Measurements from ENCODE around the gene ABCC8. TPM values are rescaled to one million over a fixed set of nuclear protein-coding genes. Genes with fewer than 3 reads are reported as not detected.

Gene ABCC8
- total RNA-seq, 2 experiments from 2014 or later, result not detected

DNA sequence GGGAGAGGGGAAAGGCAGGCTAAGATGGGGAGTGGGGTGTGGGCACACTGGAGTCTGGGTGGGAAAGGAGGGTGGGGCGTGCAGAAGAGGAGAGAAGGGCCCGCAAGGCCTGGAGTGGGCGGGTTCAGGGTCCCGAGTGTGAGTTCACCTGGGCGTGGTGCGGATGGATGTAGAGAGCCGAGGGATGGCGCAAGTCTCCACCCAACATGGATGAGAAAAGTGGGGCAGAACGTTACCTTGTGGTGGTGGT lies 364 bp upstream of the ABCC8 start:
- CTCF ChIA-PET, result interaction anchor here (0.6 to 1.2 kb wide), 2 partner anchors 13 to 334 kb away, joined by 3 read pairs; no protein-coding TSS in a partner anchor
- no peaks in the 10 kb centered on the region for H3K36me3 Mint-ChIP-seq (ENCODE audit: low read depth)
- POLR2A ChIA-PET, result no interaction called here
- no peak overlapping the region for H3K27ac Mint-ChIP-seq
- peaks cover 82% of the 10 kb centered on the region for H3K27me3 Mint-ChIP-seq
- peaks cover 2% of the 10 kb centered on the region for H3K4me1 Mint-ChIP-seq
- no peak for DNase-seq
- H3K4me3 Mint-ChIP-seq, result no peak overlapping the region
- no peaks in the 10 kb centered on the region for H3K9me3 Mint-ChIP-seq

DNA sequence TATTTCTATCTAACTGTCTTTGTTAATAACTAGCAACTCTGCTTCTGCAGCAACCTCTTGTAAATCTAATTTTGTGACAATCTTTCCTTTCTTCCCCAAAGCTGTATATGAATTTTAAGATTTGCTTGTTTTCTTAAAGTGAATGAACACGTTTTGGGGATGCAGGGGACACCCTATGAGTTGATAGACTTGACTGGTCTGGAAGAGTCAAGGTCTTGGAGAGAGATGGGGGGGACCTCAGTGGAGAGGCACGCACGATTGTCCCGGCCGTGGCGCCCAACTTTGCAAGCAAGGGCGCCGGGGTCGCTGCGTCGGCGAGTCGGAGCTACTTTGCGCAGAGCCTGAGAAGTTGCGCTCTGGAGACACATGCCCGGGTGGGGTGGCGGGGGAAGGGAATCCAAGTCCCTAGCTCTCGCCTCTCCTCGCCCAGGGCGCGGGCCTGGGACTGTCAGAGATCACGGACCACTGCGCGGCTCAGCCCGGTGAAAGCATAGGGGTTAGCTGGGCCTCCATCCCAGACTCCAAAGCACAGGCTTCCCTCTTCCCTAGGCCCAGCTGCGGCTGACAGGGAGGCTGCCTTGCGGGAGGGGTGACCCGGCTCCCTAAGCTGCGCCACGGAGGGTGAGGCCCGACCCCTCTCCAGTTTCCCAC lies 854 bp downstream of the ABCC8 start:
- no peaks in the 10 kb centered on the region for H3K9me3 Mint-ChIP-seq
- no peak overlapping the region for H3K27ac Mint-ChIP-seq
- no peaks in the 10 kb centered on the region for H3K36me3 Mint-ChIP-seq (ENCODE audit: low read depth)
- H3K27me3 Mint-ChIP-seq, result peaks cover 87% of the 10 kb centered on the region
- H3K4me3 Mint-ChIP-seq, result no peak overlapping the region
- no peak for DNase-seq
- peaks cover 2% of the 10 kb centered on the region for H3K4me1 Mint-ChIP-seq
- POLR2A ChIA-PET, result no interaction called here
- CTCF ChIA-PET, result interaction anchor here (1.3 kb wide), 1 partner anchor 15 kb away, joined by 3 read pairs; no protein-coding TSS in a partner anchor

DNA sequence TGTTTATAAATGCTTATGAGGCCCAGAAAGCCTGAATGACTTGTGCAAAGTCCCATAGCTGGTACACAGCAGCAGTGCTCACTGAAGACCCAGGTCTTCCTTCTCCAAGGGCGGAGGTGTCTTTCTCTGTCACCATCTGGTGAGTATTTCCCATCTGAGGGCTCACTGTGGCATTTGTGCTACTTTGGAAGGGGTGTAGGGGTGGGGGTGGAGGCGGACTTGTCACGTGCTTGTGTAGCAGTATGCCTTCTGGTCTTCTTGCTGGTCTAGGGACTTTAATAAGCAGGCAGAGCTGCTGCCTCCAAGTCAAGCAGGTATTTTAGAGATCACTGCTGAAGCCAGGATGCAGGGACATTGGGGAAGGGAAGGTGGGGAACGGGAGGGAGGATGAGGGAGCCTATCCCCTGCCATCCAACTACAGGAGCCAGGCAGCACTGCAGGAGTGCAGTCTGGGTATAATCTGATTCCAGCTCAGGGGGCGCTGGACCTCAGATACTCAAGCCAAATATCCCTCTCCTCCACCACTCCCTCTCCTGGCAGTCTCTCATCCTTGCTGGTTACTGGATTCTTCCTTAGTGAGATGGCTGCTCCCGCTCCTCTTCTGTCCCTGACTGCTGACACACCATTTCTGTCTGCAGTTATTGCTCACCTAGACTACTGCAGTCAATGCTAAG lies 3.4 kb downstream of the ABCC8 start:
- peaks cover 62% of the 10 kb centered on the region for H3K27me3 Mint-ChIP-seq
- ChIA-PET CTCF (interaction anchor here (1.1 kb wide), 1 partner anchor 16 kb away, joined by 3 read pairs; no protein-coding TSS in a partner anchor), POLR2A (no interaction called here)
- no peak for DNase-seq
- no peaks in the 10 kb centered on the region for H3K36me3 Mint-ChIP-seq (ENCODE audit: low read depth)
- H3K4me1 Mint-ChIP-seq, result peaks cover 2% of the 10 kb centered on the region
- no peaks in the 10 kb centered on the region for H3K9me3 Mint-ChIP-seq
- H3K4me3 Mint-ChIP-seq, result no peak overlapping the region
- H3K27ac Mint-ChIP-seq, result no peak overlapping the region

DNA sequence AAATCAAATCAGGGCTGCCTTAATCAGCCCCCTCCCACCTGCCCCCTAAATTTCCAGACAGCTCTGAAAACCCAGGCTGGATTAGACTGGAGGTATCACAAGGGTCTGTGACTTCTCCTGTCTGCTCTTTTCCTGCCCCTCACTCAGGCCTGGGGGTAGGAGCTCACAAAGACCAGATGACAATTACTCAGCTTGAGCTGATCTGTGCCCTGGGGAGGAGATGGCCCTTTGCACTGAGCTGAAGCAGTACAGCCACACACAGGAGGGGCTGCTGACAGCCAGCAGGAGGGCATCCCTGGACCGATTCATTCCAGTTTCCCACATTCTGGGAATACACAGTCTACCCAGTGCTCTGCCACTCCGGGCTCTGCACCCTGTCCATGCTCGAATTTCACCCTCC lies 4.2 kb downstream of the ABCC8 start:
- Mint-ChIP-seq H3K4me3 (no peak overlapping the region), H3K9me3 (no peaks in the 10 kb centered on the region), H3K36me3 (ENCODE audit: low read depth) (no peaks in the 10 kb centered on the region), H3K4me1 (peaks cover 2% of the 10 kb centered on the region), H3K27me3 (peaks cover 55% of the 10 kb centered on the region), H3K27ac (no peak overlapping the region)
- POLR2A ChIA-PET, result no interaction called here
- CTCF ChIA-PET, result interaction anchor here (1.1 kb wide), 1 partner anchor 15 kb away, joined by 3 read pairs; no protein-coding TSS in a partner anchor
- no peak for DNase-seq

DNA sequence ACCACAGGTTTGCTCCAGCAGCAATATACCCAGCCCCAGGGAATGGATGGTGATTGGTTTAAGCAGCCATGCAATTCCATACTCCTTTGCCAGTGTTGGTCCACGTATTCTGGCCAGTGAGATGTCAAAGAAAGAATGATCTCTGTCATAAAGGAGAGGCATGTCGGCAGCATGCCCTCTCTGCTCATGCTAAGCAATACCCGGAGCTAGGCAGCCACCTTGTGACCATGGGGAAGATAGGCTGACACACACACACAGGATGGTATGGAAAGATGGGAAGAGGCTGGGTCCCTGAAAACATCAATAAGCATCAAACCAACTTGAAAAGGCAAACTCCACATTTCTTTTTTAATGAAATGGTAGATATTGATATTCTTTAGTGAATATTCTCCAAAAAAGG lies 5.1 kb downstream of the ABCC8 start:
- H3K27me3 Mint-ChIP-seq, result peaks cover 50% of the 10 kb centered on the region
- peaks cover 2% of the 10 kb centered on the region for H3K4me1 Mint-ChIP-seq
- ChIA-PET POLR2A (no interaction called here), CTCF (no interaction called here)
- H3K9me3 Mint-ChIP-seq, result no peaks in the 10 kb centered on the region
- no peak overlapping the region for H3K27ac Mint-ChIP-seq
- DNase-seq, result no peak
- H3K36me3 Mint-ChIP-seq (ENCODE audit: low read depth), result no peaks in the 10 kb centered on the region
- no peak overlapping the region for H3K4me3 Mint-ChIP-seq

DNA sequence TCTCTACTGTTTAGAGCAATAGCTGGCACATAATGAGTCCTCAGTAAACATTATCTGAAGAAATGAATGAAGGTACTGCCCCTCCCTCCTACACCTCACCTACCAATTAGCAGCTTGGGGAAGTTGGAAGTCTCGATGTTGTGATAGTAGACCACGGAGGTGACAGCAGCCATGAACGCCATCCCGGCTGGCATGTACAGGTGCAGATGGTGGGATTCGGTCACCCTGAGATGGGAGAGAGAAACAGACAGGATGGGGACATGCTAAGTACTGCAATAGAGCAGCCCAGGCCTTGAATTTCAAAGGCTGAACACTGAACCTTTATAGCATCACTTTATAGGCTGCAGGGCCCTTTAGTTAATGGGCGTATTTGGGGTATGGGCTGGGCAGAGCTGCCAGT lies 6.6 kb downstream of the ABCC8 start:
- Mint-ChIP-seq H3K36me3 (ENCODE audit: low read depth) (no peaks in the 10 kb centered on the region), H3K9me3 (no peaks in the 10 kb centered on the region), H3K4me1 (no peaks in the 10 kb centered on the region), H3K4me3 (no peak overlapping the region), H3K27me3 (peaks cover 37% of the 10 kb centered on the region), H3K27ac (no peak overlapping the region)
- ChIA-PET POLR2A (no interaction called here), CTCF (no interaction called here)
- DNase-seq, result no peak

DNA sequence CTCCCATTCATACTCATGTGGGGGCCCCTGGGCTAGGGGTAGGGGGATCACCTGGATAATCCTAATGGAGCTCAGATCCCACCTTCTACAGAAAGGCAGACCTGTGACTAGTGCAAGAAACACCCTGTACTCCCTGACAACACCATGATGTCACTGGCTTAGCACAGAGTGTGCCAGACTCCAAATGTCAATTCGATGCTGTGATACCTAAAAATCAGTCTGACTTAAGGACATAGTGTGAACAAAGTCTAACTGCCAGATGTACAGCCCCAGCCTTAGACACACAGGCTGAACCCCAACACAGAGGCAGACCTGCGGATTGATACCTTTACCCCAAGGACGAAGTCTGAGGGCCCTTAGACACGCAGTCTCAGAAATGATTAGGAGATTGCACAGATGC lies 8.5 kb downstream of the ABCC8 start:
- DNase-seq, result no peak
- ChIA-PET CTCF (interaction anchor here (1.1 kb wide), 1 partner anchor 8 kb away, joined by 4 read pairs; no protein-coding TSS in a partner anchor), POLR2A (no interaction called here)
- H3K27ac Mint-ChIP-seq, result no peak overlapping the region
- H3K27me3 Mint-ChIP-seq, result peaks cover 21% of the 10 kb centered on the region
- H3K4me1 Mint-ChIP-seq, result no peaks in the 10 kb centered on the region
- no peaks in the 10 kb centered on the region for H3K9me3 Mint-ChIP-seq
- H3K36me3 Mint-ChIP-seq (ENCODE audit: low read depth), result no peaks in the 10 kb centered on the region
- H3K4me3 Mint-ChIP-seq, result no peak overlapping the region

DNA sequence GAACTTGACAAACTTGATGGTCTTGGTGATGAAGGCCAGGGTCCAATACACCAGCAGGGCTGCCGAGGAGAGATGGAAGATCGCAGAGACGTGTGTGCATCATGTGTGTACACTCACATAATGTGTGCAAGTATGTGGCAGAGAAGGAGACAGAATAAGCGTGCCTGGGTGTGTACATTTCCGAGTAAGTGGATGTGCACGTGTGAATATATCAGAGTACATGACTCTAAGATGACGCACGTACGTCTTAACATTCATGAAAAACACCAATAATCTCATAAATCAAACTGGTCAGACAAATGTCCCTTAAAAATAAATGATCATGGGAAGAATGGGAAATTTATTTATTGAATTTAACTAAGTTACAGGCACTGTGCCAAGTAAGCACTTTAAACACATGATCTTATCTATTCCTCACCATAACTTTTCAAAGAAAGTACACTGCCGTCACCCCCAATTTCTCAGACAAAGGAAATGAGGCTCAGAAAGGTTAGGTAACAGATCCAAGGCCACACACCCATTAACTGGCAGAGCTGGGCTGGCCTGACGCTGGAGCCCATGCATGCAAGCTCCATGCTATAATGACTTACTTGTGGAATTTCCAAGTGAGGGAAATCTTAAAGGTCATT lies 13.0 kb downstream of the ABCC8 start:
- Mint-ChIP-seq H3K36me3 (ENCODE audit: low read depth) (no peaks in the 10 kb centered on the region), H3K27ac (no peak overlapping the region), H3K9me3 (no peaks in the 10 kb centered on the region), H3K4me1 (no peaks in the 10 kb centered on the region), H3K4me3 (no peak overlapping the region), H3K27me3 (peaks cover 4% of the 10 kb centered on the region)
- DNase-seq, result no peak
- CTCF ChIA-PET, result interaction anchor here (0.7 to 0.9 kb wide), 2 partner anchors 13 to 61 kb away, joined by 3 read pairs; partner anchors contain the start of gene ABCC8
- POLR2A ChIA-PET, result no interaction called here

DNA sequence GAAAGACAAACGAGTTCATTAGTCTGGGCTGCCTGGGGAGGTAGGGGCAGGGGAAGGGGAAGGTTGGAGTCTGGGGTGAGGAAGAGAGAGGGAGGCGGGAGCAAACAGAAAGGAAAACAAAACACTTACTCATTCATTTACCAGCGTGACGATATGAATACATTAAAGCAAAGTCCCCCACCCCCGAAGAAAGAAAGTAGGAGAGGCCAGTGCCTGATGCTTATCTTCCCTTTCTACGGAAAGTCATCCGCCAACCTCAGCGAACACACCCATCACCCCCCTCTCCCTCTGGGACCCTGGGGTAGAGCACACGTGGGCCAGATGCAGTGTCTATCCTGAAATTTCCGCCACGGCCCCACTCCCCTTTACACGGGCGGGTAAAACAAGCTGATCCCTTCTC lies 13.7 kb downstream of the ABCC8 start:
- CTCF ChIA-PET, result no interaction called here

DNA sequence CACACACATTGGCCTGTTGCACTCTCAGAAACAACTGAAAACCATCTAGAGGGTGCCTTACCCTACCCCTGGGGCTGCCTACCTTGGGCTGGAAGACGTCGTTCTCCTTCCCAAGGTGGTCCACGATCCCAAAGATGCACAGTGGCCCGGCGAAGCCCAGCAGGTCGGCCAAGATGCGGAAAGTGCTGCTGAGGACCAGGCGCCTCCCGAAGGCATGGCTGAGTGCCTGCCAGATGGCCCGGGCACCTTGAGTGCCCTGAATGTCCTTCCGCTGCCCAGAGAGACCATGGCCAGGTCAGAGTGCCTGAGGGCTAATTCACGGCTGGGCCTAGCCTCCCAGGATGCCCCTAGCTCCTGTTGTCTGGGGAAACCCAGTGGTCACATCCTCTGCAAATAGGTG lies 16.2 kb downstream of the ABCC8 start:
- Mint-ChIP-seq H3K4me3 (no peak overlapping the region), H3K27me3 (no peaks in the 10 kb centered on the region), H3K9me3 (no peaks in the 10 kb centered on the region), H3K36me3 (ENCODE audit: low read depth) (no peaks in the 10 kb centered on the region), H3K4me1 (no peaks in the 10 kb centered on the region), H3K27ac (no peak overlapping the region)
- ChIA-PET CTCF (interaction anchor here (1.0 to 1.6 kb wide), 4 partner anchors 8 to 50 kb away, joined by 3 to 4 read pairs (median 3); partner anchors contain the start of gene ABCC8), POLR2A (no interaction called here)
- no peak for DNase-seq

More for the DNA sequence above, 13.7 kb downstream of the ABCC8 start:
- H3K36me3 Mint-ChIP-seq (ENCODE audit: low read depth), result no peaks in the 10 kb centered on the region
- no peaks in the 10 kb centered on the region for H3K9me3 Mint-ChIP-seq
- no peak for DNase-seq
- H3K27me3 Mint-ChIP-seq, result peaks cover 4% of the 10 kb centered on the region
- POLR2A ChIA-PET, result no interaction called here
- H3K27ac Mint-ChIP-seq, result no peak overlapping the region
- H3K4me1 Mint-ChIP-seq, result no peaks in the 10 kb centered on the region
- H3K4me3 Mint-ChIP-seq, result no peak overlapping the region

DNA sequence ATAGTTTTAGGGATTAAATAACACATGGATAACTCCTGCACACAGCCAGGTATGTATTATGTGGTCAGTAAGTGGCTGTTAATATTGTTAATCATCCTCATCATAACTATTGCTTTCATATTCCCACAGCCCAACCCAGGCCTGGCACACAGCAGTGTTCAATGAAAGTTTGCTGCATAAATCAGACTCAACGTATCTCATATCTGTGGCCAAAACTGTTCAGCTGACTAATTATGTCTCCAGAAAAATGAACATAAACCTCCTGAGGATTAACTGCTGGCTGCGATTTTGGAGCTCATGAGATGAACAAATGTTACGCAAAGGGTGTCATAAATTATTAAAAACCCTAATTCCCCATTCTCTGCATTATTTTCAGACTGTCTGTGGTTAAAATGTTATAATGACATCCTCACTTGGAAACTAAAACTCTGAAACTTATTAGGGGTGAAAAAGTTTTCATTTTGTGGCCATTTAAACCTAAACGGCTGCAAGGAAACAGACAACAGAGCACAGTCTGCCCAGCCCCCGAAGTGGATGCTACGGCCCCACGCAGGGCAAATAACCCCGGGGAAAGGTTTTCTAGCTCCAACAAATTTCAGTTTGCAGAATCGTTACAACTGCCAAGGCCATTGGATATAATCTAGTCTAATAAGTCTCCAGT lies 17.3 kb downstream of the ABCC8 start:
- Mint-ChIP-seq H3K36me3 (ENCODE audit: low read depth) (no peaks in the 10 kb centered on the region), H3K4me1 (no peaks in the 10 kb centered on the region), H3K4me3 (no peak overlapping the region), H3K27ac (no peak overlapping the region), H3K27me3 (no peaks in the 10 kb centered on the region), H3K9me3 (no peaks in the 10 kb centered on the region)
- ChIA-PET POLR2A (no interaction called here), CTCF (interaction anchor here (1.2 to 1.6 kb wide), 3 partner anchors 8 to 49 kb away, joined by 3 to 4 read pairs (median 3); no protein-coding TSS in a partner anchor)
- no peak for DNase-seq

DNA sequence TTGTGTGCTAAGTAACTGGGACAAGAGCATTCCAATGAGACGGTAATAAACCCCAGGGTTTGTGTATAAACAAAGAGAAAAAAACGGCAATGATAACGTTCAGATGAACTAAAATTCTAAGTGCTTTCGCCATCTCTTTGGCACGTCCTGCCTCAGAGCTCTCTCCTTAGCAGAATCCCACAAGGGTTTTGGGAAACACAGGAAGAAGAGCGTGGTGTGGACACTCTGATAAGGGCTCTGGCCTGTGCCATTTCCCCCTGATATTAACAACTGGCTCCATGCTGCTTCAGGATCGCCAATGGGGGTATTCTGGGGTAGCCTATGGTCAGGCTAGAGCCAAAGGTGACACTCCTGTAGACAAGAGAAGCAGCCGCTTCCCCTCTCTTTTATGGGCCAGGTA lies 18.4 kb downstream of the ABCC8 start:
- no peak overlapping the region for H3K4me3 Mint-ChIP-seq
- ChIA-PET CTCF (interaction anchor here (1.0 to 1.2 kb wide), 2 partner anchors 15 to 74 kb away, joined by 3 read pairs; no protein-coding TSS in a partner anchor), POLR2A (no interaction called here)
- no peak overlapping the region for H3K27ac Mint-ChIP-seq
- H3K9me3 Mint-ChIP-seq, result no peaks in the 10 kb centered on the region
- DNase-seq, result no peak
- H3K27me3 Mint-ChIP-seq, result no peaks in the 10 kb centered on the region
- no peaks in the 10 kb centered on the region for H3K4me1 Mint-ChIP-seq
- H3K36me3 Mint-ChIP-seq (ENCODE audit: low read depth), result no peaks in the 10 kb centered on the region
